NOMO-1 treated with DMSO at 0.1 percent for 48 hours (cell line): ENCODE results near the gene RFTN1.
A peak's percentile ranks its signal among the peaks of the same experiment; 100 is the strongest.
"Not testable (repeated sequence)": the region's sequence is repeated elsewhere in the genome, so short reads cannot be mapped to it uniquely, and the experiment has no call there.

Experiments
- DNase-seq: peaks from one replicate; lab custom pipeline; 2025; ENCODE audit not compliant: unreplicated experiment; lab: John Stamatoyannopoulos, UW

RFTN1 gene

GRCh38 chr3:16332904-16333426, 180.5 kb downstream of the RFTN1 start:
- DNase-seq = no peak

- no peak for DNase-seq
Observed at GRCh38 chr3:16331319-16331883, 182.1 kb downstream of the RFTN1 start.

GRCh38 chr3:16330351-16330750, 183.1 kb downstream of the RFTN1 start:
- DNase-seq = no peak

DNA sequence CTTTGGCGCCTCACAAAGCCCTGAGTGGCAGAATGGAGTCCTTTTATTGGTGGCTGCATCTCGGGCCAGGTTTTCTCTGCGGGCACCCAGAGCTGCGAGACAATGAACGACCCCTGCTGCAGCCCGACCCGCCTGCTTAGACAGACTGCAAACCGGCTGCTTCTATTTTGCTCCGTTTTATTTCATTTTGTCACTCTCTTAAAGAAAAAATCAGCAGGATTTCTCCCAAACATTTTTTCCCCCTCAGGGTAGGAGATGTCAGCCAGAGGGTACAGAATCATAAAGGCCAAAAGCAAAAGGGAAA, 183.7 kb downstream of the RFTN1 start:
- DNase-seq = no peak

DNA sequence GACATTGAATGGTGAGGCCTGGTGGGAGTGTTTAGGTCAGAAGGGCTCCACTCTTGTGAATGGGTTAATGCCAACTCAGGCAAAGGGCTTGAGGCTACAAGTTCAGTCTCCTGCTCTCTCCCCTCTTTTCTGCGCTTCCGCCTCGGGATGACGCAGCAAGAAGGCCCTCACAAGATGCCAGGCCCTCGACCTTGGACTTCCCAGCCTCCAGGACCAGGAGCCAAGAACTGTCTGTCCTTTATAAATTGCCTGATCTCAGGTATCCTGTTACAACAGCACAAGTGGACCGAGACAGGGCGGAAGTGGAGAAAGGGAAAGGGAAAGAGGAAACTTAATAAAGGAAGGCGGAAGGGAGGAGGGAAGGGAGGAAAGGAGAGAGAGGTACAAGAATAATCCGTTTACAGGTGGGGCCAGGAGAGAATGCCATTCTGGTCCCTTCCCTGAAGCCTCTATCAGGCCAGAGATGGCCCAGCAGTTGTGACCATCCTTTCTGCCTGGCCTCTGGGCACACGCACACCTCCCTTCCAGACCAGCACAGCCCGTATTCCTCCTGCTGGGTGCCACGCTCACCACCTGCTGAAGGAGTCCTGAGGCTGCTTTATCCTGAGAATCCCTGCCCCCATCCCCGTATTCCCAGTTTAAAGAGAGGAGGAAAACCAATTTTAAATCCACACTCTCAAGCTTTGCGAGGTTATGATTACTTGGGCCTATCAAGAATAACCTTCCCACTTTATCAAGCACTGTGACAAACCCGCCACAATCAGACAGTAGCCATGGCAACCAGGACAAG, 184.3 kb downstream of the RFTN1 start:
- DNase-seq = no peak

DNA sequence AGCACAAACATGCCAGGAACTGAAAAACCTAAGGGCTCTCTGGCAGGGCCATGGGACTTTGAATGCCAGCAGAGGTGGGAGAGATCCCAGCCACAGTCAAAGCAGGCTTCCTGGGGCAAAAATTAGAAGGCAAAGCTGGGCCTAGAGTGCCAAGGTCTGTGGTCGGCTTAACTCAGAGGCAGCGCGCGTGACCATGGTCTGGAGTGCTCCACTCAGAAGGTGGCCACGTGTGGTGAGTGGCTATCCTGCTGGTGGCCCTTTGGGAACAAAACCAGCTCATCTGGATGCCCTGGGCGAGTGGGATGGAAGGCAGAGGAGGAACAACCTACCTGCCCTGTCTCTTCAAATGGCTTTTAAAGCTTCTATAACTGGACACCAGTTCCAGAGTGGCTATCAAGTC, 185.4 kb downstream of the RFTN1 start:
- no peak for DNase-seq

DNA sequence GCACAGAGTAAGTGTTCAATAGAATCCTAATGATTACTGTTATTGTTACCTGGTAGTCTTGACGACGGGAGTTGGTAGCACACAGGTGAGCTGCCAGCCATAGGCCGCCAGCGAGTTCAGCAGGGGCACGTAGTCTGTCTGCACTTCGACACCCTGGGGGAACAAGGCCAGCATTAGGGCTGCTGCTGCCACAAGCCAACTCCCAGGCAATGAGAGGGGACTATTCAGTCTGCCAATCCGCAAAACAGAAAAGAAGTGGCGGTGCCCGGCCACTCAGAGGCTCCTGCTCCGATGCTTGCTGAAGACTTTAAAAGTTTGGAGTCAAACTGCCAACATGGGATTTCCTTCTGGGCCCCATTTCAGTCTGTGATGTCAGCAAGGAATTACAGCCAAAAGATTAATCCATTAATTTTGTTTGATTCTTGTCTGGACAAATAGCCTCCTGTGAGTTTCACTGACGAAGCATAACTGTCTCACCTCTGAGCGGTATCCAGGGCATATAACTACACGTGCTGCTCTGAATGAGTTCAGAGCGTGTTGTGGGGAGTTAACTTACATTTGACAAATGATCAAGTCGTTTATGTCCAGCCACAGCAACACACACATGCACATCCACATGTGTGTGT, 186.7 kb downstream of the RFTN1 start:
- DNase-seq = no peak

DNA sequence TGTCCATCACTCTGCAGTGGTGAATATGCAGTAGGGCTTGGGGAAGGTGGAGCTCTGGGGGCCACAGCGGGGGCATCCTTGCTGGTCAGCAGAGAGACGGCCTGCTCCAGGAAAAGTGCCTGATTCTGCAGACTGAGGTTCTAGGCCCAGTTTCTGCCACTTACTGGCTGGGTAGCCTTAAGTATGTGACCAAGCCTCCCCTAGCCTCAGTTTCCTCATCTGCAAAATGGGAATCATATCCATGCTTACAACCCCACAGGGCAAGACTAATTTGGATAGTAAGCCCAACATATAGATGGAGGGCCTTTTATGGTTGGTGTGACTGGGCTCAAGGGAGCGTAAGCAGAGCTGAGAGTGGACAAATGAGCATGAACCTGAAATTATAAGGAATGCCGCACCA, 187.6 kb downstream of the RFTN1 start:
- DNase-seq = no peak

GRCh38 chr3:16323737-16324136, 189.8 kb downstream of the RFTN1 start:
- DNase-seq = no peak

DNA sequence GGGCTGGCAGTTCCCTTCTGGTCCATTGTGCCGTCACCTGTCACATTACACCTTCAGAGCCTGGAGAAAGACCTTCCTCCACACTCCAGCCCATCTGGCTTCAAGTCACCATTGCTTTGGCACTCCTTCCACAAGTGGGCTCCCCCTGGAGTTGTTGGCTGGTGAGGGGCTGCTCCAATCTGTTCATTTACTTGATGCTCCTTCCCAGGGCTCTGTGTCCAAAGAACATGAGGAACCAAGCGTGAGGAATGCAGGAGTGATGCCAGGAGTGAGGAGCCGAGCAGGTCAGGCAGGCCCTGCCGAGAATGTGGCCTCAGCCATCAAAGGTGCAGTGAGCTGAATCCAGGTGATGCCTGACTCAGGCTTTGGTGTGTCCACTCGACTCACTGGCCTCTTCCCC, 191.3 kb downstream of the RFTN1 start:
- DNase-seq = no peak

GRCh38 chr3:16320711-16321110, 192.8 kb downstream of the RFTN1 start:
- DNase-seq = no peak

DNA sequence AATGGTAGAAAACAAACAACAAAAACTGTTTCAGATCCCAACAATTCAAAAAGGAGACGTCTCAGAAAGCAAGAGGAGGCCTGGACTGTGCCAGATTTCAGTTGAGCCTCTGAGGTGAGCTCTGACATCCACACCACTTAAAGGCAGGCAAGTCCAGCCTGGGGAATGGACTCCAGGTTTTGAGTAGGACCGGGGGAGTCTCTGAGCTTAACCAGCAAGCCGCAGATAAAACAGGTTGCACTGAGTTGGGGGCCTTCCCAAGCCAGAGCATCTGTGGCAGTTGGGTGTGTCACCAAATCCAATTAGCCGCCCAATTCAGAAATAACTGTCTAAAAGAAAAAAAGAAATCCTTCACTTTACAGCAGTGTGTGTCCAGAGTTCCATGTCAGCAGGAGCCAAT, 193.8 kb downstream of the RFTN1 start:
- DNase-seq = no peak

DNA sequence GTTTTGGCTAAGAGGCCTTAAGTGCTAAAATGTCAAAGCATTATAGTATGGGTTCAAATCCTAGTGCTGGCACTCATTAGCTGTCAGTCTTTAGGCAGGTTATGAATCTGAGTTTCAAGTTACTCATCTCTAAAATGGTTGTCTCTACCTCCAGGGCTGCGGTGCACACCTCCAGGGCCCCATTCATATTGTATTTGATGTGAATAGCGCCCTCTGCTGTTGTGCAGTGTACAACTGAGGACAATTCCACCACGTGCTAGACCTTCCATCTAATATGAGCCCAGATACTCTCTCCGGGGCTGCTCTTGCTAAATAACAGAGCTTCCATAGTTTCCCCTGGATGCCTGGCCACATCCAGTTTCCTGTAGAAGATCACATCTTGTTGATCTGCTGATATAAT, 194.2 kb downstream of the RFTN1 start:
- DNase-seq = no peak

DNA sequence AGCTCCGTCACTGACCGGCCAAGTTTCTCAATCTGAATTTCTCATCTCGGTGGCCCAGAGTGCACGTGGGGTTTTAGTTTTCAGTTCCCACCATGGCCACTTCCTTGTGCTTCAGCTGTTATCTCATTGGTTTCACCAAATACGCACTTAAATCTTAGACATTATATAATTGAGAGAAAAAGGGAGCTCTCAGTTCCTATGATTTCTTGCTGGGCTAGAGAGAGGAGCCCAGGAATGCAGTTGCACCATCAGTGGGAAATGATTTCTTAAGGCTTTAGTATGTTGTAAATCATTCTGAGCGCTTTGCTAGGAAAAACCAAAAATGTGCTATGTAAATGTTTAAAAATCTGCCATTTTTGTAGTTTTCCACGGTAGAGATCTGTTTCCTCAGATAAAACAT, 195.3 kb downstream of the RFTN1 start:
- DNase-seq = peak; percentile 2

GRCh38 chr3:16317561-16317945, 195.9 kb downstream of the RFTN1 start:
- no peak for DNase-seq

GRCh38 chr3:16316847-16317560, 196.5 kb downstream of the RFTN1 start:
- no peak for DNase-seq

DNA sequence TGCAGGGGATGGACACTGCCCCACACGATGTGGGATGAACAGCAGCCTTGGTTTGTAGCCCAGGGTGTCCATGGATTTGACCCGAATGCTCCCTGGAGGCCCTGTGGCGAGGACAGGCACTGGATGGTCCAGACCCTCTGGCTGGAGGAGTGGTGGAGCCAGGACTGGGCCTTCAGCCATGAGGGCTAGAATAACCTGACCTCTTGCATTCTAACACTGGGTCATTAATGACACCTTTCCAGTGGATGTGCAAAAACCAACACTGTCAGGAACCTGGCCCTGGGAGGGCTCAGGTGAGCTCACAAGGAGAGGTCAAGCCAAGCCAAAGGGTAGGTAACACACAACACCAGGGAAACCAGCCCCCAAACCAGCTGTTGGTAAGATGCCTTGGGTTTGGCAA, 197.1 kb downstream of the RFTN1 start:
- DNase-seq = no peak

GRCh38 chr3:16315623-16316022, 197.9 kb downstream of the RFTN1 start:
- DNase-seq = no peak

- DNase-seq = no peak
Observed at GRCh38 chr3:16313886-16314645, 199.4 kb downstream of the RFTN1 start.

GRCh38 chr3:16311960-16312451, 201.5 kb downstream of the RFTN1 start:
- DNase-seq = peak; percentile 0

- not testable (repeated sequence) for DNase-seq
Observed at GRCh38 chr3:16310486-16310885, 203.0 kb downstream of the RFTN1 start.
